ENCODE data around the gene PCGF2.
A peak's percentile ranks its signal among the peaks of the same experiment; 100 is the strongest.

The PCGF2 gene

DNA sequence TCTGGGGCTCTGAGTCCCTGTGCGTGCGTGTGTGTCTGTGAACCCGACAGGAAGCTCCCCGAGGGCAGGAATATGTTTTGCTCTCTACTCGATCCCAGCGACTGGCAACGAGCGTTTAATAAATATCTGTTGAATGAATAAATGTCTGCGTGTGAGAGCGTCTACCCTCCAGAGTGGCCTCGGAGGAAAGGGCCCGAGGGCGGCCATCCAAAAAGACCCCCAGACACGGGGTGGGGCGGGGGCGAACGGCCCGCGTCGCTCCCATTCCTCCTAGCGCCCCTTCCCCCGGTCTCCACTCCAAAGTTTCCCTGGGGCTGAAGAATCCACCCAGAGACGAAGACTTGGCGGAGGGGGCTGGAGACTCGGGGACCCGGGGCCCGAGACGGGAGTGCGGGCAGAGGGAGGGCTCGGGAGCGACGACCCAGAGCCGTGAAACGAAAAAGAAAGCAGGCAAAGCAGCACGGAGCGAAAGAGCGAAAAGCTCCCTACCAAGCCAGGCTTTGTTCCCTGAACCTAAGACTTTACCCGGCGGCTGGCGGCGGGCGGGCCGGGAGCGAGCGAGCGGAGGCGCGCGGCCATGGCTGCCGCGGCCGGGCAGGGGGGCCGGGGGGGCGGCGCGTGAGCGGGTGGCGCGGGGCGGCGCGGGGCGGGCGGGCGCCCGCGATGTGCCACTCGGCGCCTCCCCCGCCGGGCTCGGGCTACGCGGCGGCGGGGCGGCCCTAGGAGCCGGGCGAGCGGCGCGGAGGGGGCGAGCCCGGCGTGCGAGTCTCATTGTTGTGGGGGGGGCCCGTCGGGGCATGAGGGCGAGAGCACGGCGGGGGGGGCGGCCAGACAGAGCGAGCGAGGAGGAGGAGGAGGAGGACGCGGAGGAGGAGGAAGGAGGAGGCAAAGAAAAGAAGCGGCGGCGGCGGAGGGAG is 43.3 kb downstream of the PCGF2 start, which contains the start of gene MLLT6:
Gene MLLT6, plus strand, starts transcription at position 668 of the 917 bp plus-strand sequence. CDS start 360 bp downstream, outside the sequence.
- no peak for TF ChIP-seq TCF4 (CRISPR knock-in tag; IDR thresholded peaks at IDR 0.05; ENCODE audit: borderline replicate concordance)
- TF ChIP-seq, protein P1, sequence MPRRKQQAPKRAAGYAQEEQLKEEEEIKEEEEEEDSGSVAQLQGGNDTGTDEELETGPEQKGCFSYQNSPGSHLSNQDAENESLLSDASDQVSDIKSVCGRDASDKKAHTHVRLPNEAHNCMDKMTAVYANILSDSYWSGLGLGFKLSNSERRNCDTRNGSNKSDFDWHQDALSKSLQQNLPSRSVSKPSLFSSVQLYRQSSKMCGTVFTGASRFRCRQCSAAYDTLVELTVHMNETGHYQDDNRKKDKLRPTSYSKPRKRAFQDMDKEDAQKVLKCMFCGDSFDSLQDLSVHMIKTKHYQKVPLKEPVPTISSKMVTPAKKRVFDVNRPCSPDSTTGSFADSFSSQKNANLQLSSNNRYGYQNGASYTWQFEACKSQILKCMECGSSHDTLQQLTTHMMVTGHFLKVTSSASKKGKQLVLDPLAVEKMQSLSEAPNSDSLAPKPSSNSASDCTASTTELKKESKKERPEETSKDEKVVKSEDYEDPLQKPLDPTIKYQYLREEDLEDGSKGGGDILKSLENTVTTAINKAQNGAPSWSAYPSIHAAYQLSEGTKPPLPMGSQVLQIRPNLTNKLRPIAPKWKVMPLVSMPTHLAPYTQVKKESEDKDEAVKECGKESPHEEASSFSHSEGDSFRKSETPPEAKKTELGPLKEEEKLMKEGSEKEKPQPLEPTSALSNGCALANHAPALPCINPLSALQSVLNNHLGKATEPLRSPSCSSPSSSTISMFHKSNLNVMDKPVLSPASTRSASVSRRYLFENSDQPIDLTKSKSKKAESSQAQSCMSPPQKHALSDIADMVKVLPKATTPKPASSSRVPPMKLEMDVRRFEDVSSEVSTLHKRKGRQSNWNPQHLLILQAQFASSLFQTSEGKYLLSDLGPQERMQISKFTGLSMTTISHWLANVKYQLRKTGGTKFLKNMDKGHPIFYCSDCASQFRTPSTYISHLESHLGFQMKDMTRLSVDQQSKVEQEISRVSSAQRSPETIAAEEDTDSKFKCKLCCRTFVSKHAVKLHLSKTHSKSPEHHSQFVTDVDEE (CRISPR knock-in tag; IDR thresholded peaks at IDR 0.05), result no peak
- no peak for TF ChIP-seq ZNF565 (CRISPR knock-in tag; conservative IDR thresholded peaks at IDR 0.05; ENCODE audit: low read depth)
- TF ChIP-seq ISL1 (CRISPR knock-in tag; IDR thresholded peaks at IDR 0.05), result no peak
- no peak for TF ChIP-seq PPARA (CRISPR knock-in tag; IDR thresholded peaks at IDR 0.05; ENCODE audit: borderline replicate concordance)
- no peak for TF ChIP-seq RARB (CRISPR knock-in tag; IDR thresholded peaks at IDR 0.05)
- no peak for TF ChIP-seq ZNF70 (CRISPR knock-in tag; IDR thresholded peaks at IDR 0.05)
- TF ChIP-seq ZFP30 (CRISPR knock-in tag; IDR thresholded peaks at IDR 0.05), result no peak
- TF ChIP-seq GLIS3 (CRISPR knock-in tag; IDR thresholded peaks at IDR 0.05), result no peak
- TF ChIP-seq OSR1 (CRISPR knock-in tag; IDR thresholded peaks at IDR 0.05), result no peak
- TF ChIP-seq, protein P2, sequence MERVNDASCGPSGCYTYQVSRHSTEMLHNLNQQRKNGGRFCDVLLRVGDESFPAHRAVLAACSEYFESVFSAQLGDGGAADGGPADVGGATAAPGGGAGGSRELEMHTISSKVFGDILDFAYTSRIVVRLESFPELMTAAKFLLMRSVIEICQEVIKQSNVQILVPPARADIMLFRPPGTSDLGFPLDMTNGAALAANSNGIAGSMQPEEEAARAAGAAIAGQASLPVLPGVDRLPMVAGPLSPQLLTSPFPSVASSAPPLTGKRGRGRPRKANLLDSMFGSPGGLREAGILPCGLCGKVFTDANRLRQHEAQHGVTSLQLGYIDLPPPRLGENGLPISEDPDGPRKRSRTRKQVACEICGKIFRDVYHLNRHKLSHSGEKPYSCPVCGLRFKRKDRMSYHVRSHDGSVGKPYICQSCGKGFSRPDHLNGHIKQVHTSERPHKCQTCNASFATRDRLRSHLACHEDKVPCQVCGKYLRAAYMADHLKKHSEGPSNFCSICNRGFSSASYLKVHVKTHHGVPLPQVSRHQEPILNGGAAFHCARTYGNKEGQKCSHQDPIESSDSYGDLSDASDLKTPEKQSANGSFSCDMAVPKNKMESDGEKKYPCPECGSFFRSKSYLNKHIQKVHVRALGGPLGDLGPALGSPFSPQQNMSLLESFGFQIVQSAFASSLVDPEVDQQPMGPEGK (CRISPR knock-in tag; IDR thresholded peaks at IDR 0.05; ENCODE audit: borderline replicate concordance), result no peak
- no peak for TF ChIP-seq ZNF8 (CRISPR knock-in tag; IDR thresholded peaks at IDR 0.05)
- TF ChIP-seq, protein P3, sequence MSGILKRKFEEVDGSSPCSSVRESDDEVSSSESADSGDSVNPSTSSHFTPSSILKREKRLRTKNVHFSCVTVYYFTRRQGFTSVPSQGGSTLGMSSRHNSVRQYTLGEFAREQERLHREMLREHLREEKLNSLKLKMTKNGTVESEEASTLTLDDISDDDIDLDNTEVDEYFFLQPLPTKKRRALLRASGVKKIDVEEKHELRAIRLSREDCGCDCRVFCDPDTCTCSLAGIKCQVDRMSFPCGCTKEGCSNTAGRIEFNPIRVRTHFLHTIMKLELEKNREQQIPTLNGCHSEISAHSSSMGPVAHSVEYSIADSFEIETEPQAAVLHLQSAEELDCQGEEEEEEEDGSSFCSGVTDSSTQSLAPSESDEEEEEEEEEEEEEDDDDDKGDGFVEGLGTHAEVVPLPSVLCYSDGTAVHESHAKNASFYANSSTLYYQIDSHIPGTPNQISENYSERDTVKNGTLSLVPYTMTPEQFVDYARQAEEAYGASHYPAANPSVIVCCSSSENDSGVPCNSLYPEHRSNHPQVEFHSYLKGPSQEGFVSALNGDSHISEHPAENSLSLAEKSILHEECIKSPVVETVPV (CRISPR knock-in tag; IDR thresholded peaks at IDR 0.05), result no peak
- ATAC-seq, result peak; percentile 55

DNA sequence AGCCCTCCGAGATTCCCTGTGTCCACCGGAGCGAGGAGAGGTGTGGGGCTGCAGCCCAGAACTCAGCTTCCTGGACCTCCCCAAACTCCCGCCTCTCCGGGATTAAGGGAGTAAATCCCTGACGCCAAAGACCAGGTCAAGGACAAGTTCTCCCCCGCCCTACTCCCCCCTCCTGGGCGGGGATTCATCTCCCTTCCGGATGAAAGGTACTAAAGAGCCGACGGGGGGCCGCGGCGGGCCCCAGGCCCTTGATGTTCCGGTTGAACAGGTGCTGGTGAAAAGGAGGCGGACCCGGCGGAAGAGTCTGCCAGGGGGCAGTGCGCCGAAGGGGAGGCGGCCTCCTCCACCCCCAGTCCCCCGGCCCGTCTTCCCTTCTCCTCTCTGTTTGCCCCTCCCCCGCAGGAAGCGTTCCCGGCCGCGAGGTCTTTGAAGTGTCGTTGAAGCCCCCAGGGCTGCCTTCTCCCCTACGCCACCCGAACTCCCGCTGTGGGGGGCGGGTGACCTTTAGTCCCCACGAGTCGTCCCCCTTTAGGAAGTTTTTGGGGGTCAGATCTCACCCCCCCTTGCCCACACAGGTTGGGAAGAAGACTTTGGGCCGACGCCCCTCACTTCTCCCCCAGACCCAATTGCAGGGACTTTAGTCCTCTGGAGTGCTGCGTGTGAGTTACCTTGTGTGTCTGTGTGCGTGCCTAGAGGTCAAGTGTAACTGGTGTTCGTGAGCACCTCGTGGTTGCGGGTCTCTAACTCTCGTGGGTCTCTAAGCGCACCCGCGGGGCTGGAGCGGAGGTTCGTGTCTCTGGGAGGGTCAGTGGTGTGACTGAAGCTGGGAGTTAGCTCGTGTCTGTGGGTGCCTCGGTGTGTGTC is 44.2 kb downstream of the PCGF2 start:
- no peak for TF ChIP-seq ARNTL (CRISPR knock-in tag; IDR thresholded peaks at IDR 0.05; ENCODE audit: borderline replicate concordance, low read depth)
- TF ChIP-seq, protein P4, sequence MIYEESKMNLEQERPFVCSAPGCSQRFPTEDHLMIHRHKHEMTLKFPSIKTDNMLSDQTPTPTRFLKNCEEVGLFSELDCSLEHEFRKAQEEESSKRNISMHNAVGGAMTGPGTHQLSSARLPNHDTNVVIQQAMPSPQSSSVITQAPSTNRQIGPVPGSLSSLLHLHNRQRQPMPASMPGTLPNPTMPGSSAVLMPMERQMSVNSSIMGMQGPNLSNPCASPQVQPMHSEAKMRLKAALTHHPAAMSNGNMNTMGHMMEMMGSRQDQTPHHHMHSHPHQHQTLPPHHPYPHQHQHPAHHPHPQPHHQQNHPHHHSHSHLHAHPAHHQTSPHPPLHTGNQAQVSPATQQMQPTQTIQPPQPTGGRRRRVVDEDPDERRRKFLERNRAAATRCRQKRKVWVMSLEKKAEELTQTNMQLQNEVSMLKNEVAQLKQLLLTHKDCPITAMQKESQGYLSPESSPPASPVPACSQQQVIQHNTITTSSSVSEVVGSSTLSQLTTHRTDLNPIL (CRISPR knock-in tag; IDR thresholded peaks at IDR 0.05; ENCODE audit: low read depth), result no peak
- TF ChIP-seq, protein P2 (CRISPR knock-in tag; IDR thresholded peaks at IDR 0.05; ENCODE audit: borderline replicate concordance), result no peak
- TF ChIP-seq ESRRG (CRISPR knock-in tag; IDR thresholded peaks at IDR 0.05), result no peak
- TF ChIP-seq ZFP3 (CRISPR knock-in tag; IDR thresholded peaks at IDR 0.05), result no peak
- TF ChIP-seq BACH2 (CRISPR knock-in tag; IDR thresholded peaks at IDR 0.05; ENCODE audit: borderline replicate concordance), result no peak
- no peak for ATAC-seq

Measured in SK-N-SH treated with all-trans-retinoic acid at 6 μM for 48 hours (cell line).